Measurements from ENCODE around the gene LEMD1. TPM values are rescaled to one million over a fixed set of nuclear protein-coding genes. Genes with fewer than 3 reads are reported as not detected.

Gene LEMD1
- total RNA-seq, 1 experiment from 2014 or later, result not detected

DNA sequence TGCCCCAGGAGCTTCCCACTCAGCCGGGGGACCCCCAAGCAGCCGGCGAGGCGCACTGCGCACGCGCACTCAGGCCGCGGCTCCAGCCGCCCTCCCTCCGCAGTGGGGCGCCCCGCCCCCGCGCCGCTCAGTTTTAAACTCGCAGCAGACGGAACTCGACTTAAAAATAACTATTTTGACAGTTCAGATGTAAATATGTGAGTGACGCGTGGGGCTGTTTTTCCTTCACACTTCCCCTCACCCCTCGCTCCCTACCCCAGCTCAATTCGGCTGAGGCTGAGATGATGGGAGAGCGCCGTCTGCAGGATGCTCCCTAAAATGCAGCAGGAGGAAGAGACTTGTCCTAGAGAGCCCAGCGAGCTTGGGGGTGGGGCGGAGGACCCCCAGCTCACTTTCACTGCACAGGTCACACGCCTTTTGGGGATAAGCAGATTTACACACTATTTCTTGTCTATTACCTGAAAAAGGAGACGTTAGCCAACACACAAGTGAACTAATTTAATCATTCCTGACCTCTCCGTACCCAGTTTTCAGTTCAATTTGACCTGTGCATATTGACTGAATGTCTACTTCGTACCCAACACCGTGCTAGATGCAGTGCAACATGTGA lies 8.9 kb upstream of the LEMD1 start:
- no peaks in the 10 kb centered on the region for H3K9me3 ChIP-seq (ENCODE audit: low read length)
- POLR2A ChIA-PET (ENCODE audit: unreplicated experiment), result no interaction called here
- peak overlapping the region; percentile 46; the same call in 1 of the 2 replicates for H3K4me3 ChIP-seq (ENCODE audit: low read length)
- H3K79me2 ChIP-seq (ENCODE audit: low read length), result no peaks in the 10 kb centered on the region
- DNase-seq (peak; percentile 22), ATAC-seq (no peak; the same call in 1 of the 2 replicates)
- intact Hi-C loops (cut with micrococcal nuclease), result no loop called here
- no peak overlapping the region for H3K9ac ChIP-seq (ENCODE audit: low read length)
- peak overlapping the region; percentile 54 for H3K4me2 ChIP-seq (ENCODE audit: low read length)
- H2AFZ ChIP-seq (ENCODE audit: low read length), result peak overlapping the region; percentile 39
- BruUV-seq (replicated peaks), result no TSS peak
- no peaks in the 10 kb centered on the region for H3F3A ChIP-seq (ENCODE audit: low read length, unreplicated experiment)
- H3K27me3 ChIP-seq (ENCODE audit: low read length), result peaks cover 34% of the 10 kb centered on the region
- no peaks in the 10 kb centered on the region for H3K36me3 ChIP-seq (ENCODE audit: low read depth, low read length)
- no peaks in the 10 kb centered on the region for H3K4me1 ChIP-seq (ENCODE audit: insufficient read depth, low read length)
- CTCF ChIA-PET, result interaction anchor here (0.6 to 1.4 kb wide), 5 partner anchors 10 to 110 kb away, joined by 3 to 6 read pairs (median 3); no protein-coding TSS in a partner anchor
- no peak for TF ChIP-seq EZH2 (IDR thresholded peaks at IDR 0.05; ENCODE audit: low read length, unreplicated experiment)
- TF ChIP-seq, protein P1, sequence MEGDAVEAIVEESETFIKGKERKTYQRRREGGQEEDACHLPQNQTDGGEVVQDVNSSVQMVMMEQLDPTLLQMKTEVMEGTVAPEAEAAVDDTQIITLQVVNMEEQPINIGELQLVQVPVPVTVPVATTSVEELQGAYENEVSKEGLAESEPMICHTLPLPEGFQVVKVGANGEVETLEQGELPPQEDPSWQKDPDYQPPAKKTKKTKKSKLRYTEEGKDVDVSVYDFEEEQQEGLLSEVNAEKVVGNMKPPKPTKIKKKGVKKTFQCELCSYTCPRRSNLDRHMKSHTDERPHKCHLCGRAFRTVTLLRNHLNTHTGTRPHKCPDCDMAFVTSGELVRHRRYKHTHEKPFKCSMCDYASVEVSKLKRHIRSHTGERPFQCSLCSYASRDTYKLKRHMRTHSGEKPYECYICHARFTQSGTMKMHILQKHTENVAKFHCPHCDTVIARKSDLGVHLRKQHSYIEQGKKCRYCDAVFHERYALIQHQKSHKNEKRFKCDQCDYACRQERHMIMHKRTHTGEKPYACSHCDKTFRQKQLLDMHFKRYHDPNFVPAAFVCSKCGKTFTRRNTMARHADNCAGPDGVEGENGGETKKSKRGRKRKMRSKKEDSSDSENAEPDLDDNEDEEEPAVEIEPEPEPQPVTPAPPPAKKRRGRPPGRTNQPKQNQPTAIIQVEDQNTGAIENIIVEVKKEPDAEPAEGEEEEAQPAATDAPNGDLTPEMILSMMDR (conservative IDR thresholded peaks at IDR 0.05; ENCODE audit: low read depth, low read length), result peak; percentile 76
- no peak for TF ChIP-seq EZH2phosphoT487 (IDR thresholded peaks at IDR 0.05; ENCODE audit: borderline replicate concordance, low read length)
- no peaks in the 10 kb centered on the region for H4K20me1 ChIP-seq (ENCODE audit: low read length)
- H3K9me2 ChIP-seq (replicated peaks; ENCODE audit: low read length), result no peaks in the 10 kb centered on the region
- H3K27ac ChIP-seq (ENCODE audit: low read length), result no peak overlapping the region

DNA sequence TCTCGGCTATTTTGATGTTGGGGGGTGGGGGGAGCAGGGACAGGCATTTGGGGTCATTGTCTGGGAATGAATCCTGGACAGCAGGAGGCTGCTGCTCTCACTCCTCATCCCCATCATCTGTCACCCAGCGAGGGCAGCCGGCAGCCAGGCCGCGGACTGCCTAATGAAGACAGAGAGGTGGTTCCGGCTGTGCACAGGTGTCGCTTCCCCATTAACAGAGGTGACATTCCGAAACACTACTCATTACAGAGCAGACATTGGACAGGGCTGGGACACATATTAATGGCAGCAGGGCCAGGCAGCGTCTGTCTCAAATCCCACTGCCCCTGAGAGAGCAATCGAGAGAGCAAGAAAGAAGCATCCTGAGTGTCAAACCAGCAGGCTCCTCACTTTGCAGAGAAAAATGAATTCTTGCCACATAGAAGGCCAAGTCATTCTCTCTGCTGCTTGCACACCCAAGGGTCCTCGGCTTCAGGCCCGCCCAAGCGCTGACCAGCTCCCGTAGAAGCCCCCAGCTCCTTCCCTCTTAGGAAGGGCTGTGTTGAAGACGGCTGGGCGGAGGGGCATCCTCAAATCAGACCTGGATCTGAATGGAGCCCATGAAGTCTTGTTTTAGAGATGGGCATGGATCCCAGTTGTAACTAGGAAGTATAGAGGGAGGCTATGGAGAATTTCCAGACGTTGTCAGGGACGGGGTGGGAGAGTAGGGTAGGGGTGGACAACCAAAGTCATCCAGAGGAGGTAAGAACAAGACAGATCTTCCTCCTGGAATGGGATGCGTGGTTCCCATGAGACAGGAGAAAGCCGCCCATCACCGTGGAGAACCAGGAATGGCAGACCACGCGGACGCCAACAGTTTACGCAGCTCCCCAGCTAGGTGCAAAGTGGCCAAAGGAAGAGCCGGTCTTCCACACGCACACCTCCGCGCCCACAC lies 8.2 kb upstream of the LEMD1 start:
- H3F3A ChIP-seq (ENCODE audit: low read length, unreplicated experiment), result no peaks in the 10 kb centered on the region
- H3K4me1 ChIP-seq (ENCODE audit: insufficient read depth, low read length), result no peaks in the 10 kb centered on the region
- H3K9me3 ChIP-seq (ENCODE audit: low read length), result no peaks in the 10 kb centered on the region
- ChIA-PET POLR2A (ENCODE audit: unreplicated experiment) (interaction anchor here (0.6 kb wide), 1 partner anchor 24 kb away, joined by 11 read pairs; no protein-coding TSS in a partner anchor), CTCF (interaction anchor here (0.6 to 1.4 kb wide), 5 partner anchors 11 to 95 kb away, joined by 3 to 6 read pairs (median 4); no protein-coding TSS in a partner anchor)
- no TSS peak for BruUV-seq (replicated peaks)
- H3K9me2 ChIP-seq (replicated peaks; ENCODE audit: low read length), result no peaks in the 10 kb centered on the region
- intact Hi-C loops (cut with micrococcal nuclease), result no loop called here
- H4K20me1 ChIP-seq (ENCODE audit: low read length), result no peaks in the 10 kb centered on the region
- ATAC-seq (no peak), DNase-seq (no peak)
- no peaks in the 10 kb centered on the region for H3K36me3 ChIP-seq (ENCODE audit: low read depth, low read length)
- H3K4me2 ChIP-seq (ENCODE audit: low read length), result peak overlapping the region; percentile 54
- no peak overlapping the region for H3K9ac ChIP-seq (ENCODE audit: low read length)
- no peak overlapping the region for H3K27ac ChIP-seq (ENCODE audit: low read length)
- H3K4me3 ChIP-seq (ENCODE audit: low read length), result peak overlapping the region; percentile 46; the same call in 1 of the 2 replicates
- no peaks in the 10 kb centered on the region for H3K79me2 ChIP-seq (ENCODE audit: low read length)
- TF ChIP-seq, protein P1 (conservative IDR thresholded peaks at IDR 0.05; ENCODE audit: low read depth, low read length), result no peak
- TF ChIP-seq EZH2 (IDR thresholded peaks at IDR 0.05; ENCODE audit: low read length, unreplicated experiment), result no peak
- TF ChIP-seq EZH2phosphoT487 (IDR thresholded peaks at IDR 0.05; ENCODE audit: borderline replicate concordance, low read length), result no peak
- peaks cover 42% of the 10 kb centered on the region for H3K27me3 ChIP-seq (ENCODE audit: low read length)
- peak overlapping the region; percentile 39 for H2AFZ ChIP-seq (ENCODE audit: low read length)

Data from PC-3 (cell line).